HCT116 (cell line): ENCODE data around the gene SLC66A3. TPM values are rescaled to one million over a fixed set of nuclear protein-coding genes. Genes with fewer than 3 reads are reported as not detected.

Experiments
- ATAC-seq: fragments of 200-7000 bp; cut with Tn5 transposase; 2 replicates; pipeline ENCODE4 v1.9.1; 2020; ENCODE audit warnings: mild to moderate bottlenecking, moderate library complexity
- BruUV-seq: library from RNA; stranded (reverse); fragments of 400-500 nt; replicated peaks from 2 replicates; lab custom pipeline; 2021; lab: Mats Ljungman, UMichigan
- CTCF ChIA-PET: fragments of 300-600 bp; sonication (Branson Sonifier 250); formaldehyde crosslinking; loops from one replicate; lab custom pipeline; 2021; ENCODE audit warnings: antibody characterized with exemption; lab: Charles Lee
- POLR2A ChIA-PET: fragments of 300-600, 350-600 bp; sonication (Branson Sonifier 250); formaldehyde crosslinking; loops from one replicate; lab custom pipeline; 2021; ENCODE audit warnings: antibody characterized with exemption; lab: Charles Lee
- RAD21 ChIA-PET, 2 experiments: fragments of 300-600 bp; sonication (Branson Sonifier 250); formaldehyde crosslinking; loops; one replicate each; lab custom pipeline; 2023; ENCODE audit warnings: low total read pairs in 2 of 2; ENCODE audit not compliant: uncharacterized antibody in 2 of 2, unreplicated experiment in 2 of 2, low non-redundant PET in 1 of 2; lab: Charles Lee
- DNase-seq: peaks from one replicate; pipeline ENCODE4 v3.0.0-alpha.2; 2010; ENCODE audit warnings: low read depth, low spot score
- H2AFZ ChIP-seq: fragments of 200-600 bp; shearing (Covaris generic), sonication (generic); 2 replicates; pipeline ENCODE4 v1.6.1; 2017; ENCODE audit warnings: low read depth, mixed run types, mixed read lengths, antibody characterized with exemption, low read length; ENCODE audit not compliant: poor library complexity, severe bottlenecking
- H3K27ac ChIP-seq: 2 replicates; pipeline ENCODE4 v1.5.1; 2012; ENCODE audit warnings: low read depth, low read length
- H3K27me3 ChIP-seq: fragments of 200-600 bp; sonication (generic); 2 replicates; pipeline ENCODE4 v1.6.1; 2016; ENCODE audit warnings: mixed run types, low read length, mixed read lengths; ENCODE audit not compliant: insufficient read depth
- H3K36me3 ChIP-seq, 2 experiments: fragments of 200-500 bp in 1 of 2; fragments of 200-600 bp in 1 of 2; sonication (Bioruptor generic) in 1 of 2; sonication (generic) in 1 of 2; 2 replicates each; pipeline versions ENCODE4 v1.5.1 to v1.6.1; 2014 to 2016; ENCODE audit warnings: low read length in 2 of 2, inconsistent platforms in 1 of 2, mixed read lengths in 1 of 2, mixed run types in 1 of 2; ENCODE audit not compliant: insufficient read depth in 2 of 2, control insufficient read depth in 1 of 2
- H3K4me1 ChIP-seq, 2 experiments: fragments of 200-600 bp in 1 of 2; sonication (generic) in 1 of 2; 2 replicates each; pipeline versions ENCODE4 v1.5.1 to v1.6.1; 2012 to 2017; ENCODE audit warnings: low read length in 2 of 2, inconsistent platforms in 1 of 2, mild to moderate bottlenecking in 1 of 2, mixed read lengths in 1 of 2, mixed run types in 1 of 2, moderate library complexity in 1 of 2; ENCODE audit not compliant: insufficient read depth in 2 of 2, control insufficient read depth in 1 of 2
- H3K4me2 ChIP-seq: fragments of 200-600 bp; sonication (generic); 2 replicates; pipeline ENCODE4 v1.6.1; 2017; ENCODE audit warnings: mixed run types, low read length, mixed read lengths
- H3K4me3 ChIP-seq, 2 experiments: fragments of 200-600 bp in 1 of 2; sonication (generic) in 1 of 2; replicated peaks in 1 of 2; 2 replicates each; pipeline ENCODE4 v1.5.1; 2011 to 2016; ENCODE audit warnings: low read length in 2 of 2, control low read depth in 1 of 2, low read depth in 1 of 2, mild to moderate bottlenecking in 1 of 2, mixed read lengths in 1 of 2, mixed run types in 1 of 2
- H3K79me2 ChIP-seq: fragments of 200-600 bp; sonication (generic); 2 replicates; pipeline ENCODE4 v1.6.1; 2017; ENCODE audit warnings: mild to moderate bottlenecking, mixed run types, low read length, moderate library complexity, mixed read lengths; ENCODE audit not compliant: insufficient read depth
- H3K9ac ChIP-seq: fragments of 200-600 bp; sonication (generic); 2 replicates; pipeline ENCODE4 v1.6.1; 2016; ENCODE audit warnings: low read length, mixed read lengths
- H3K9me2 ChIP-seq: fragments of 200-600 bp; sonication (generic), shearing (Covaris generic); 2 replicates; pipeline ENCODE4 v1.6.1; 2017; ENCODE audit warnings: mixed run types, mild to moderate bottlenecking, moderate library complexity; ENCODE audit not compliant: insufficient read depth
- H3K9me3 ChIP-seq, 2 experiments: fragments of 200-500 bp in 1 of 2; fragments of 200-600 bp in 1 of 2; sonication (Bioruptor generic) in 1 of 2; sonication (generic) in 1 of 2; 2 replicates each; pipeline ENCODE4 v1.6.1; 2014 to 2017; ENCODE audit warnings: low read length in 2 of 2, mixed read lengths in 2 of 2, inconsistent platforms in 1 of 2, low read depth in 1 of 2, mild to moderate bottlenecking in 1 of 2, mixed run types in 1 of 2, moderate library complexity in 1 of 2; ENCODE audit not compliant: control insufficient read depth in 1 of 2, insufficient read depth in 1 of 2
- H4K20me1 ChIP-seq: fragments of 200-600 bp; sonication (generic), shearing (Covaris generic); 2 replicates; pipeline ENCODE4 v1.6.1; 2017; ENCODE audit warnings: mixed run types, mild to moderate bottlenecking, moderate library complexity; ENCODE audit not compliant: insufficient read depth
- ATF3 ChIP-seq: IDR thresholded peaks from 2 replicates; pipeline ENCODE4 v1.6.1; 2012
- ELF1 ChIP-seq: IDR thresholded peaks from 2 replicates; pipeline ENCODE4 v1.6.1; 2012; ENCODE audit warnings: low read depth, borderline replicate concordance
- EZH2 ChIP-seq: fragments of 200-600 bp; sonication (generic); IDR thresholded peaks from 2 replicates; pipeline ENCODE4 v1.6.1; 2017; ENCODE audit warnings: antibody characterized with exemption, mixed run types
- EZH2phosphoT487 ChIP-seq: fragments of 200-600 bp; IDR thresholded peaks from 2 replicates; pipeline ENCODE4 v1.6.1; 2018; ENCODE audit warnings: antibody characterized with exemption, borderline replicate concordance
- FOSL1 ChIP-seq: IDR thresholded peaks from 2 replicates; pipeline ENCODE4 v1.6.1; 2012; ENCODE audit warnings: low read depth
- JUND ChIP-seq: IDR thresholded peaks from 2 replicates; pipeline ENCODE4 v1.6.1; 2012
- POLR2A ChIP-seq: IDR thresholded peaks from 2 replicates; pipeline ENCODE4 v1.7.0; 2011; ENCODE audit warnings: borderline replicate concordance; ENCODE audit not compliant: insufficient read depth, insufficient read length; ENCODE audit errors: extremely low read depth
- SIN3A ChIP-seq: IDR thresholded peaks from 2 replicates; pipeline ENCODE4 v1.6.1; 2012; ENCODE audit warnings: low read depth
- SP1 ChIP-seq: IDR thresholded peaks from 2 replicates; pipeline ENCODE4 v1.6.1; 2012; ENCODE audit warnings: low read depth
- TCF7L2 ChIP-seq: IDR thresholded peaks from 2 replicates; pipeline ENCODE4 v1.7.0; 2011; ENCODE audit warnings: borderline replicate concordance, inconsistent platforms; ENCODE audit not compliant: insufficient read depth, insufficient read length; ENCODE audit errors: extremely low read depth
- YY1 ChIP-seq: IDR thresholded peaks from 2 replicates; pipeline ENCODE4 v1.6.1; 2011; ENCODE audit warnings: low read length, low read depth, moderate library complexity, mild to moderate bottlenecking; ENCODE audit not compliant: insufficient replicate concordance; ENCODE audit errors: extremely low read depth
- ZBTB33 ChIP-seq: IDR thresholded peaks from 2 replicates; pipeline ENCODE4 v1.6.1; 2011; ENCODE audit warnings: mild to moderate bottlenecking, low read length, moderate library complexity; ENCODE audit not compliant: insufficient replicate concordance; ENCODE audit errors: extremely low read depth
- ZFX ChIP-seq: fragments of 450-650 bp; IDR thresholded peaks from 2 replicates; pipeline ENCODE4 v1.6.1; 2017
- ZNF274 ChIP-seq: fragments of 200-500 bp; sonication (Bioruptor generic); IDR thresholded peaks from 2 replicates; pipeline ENCODE4 v1.6.1; 2014; ENCODE audit warnings: mild to moderate bottlenecking, low read depth, low read length, inconsistent platforms
- intact Hi-C: fragments of 100-400 bp; cut with micrococcal nuclease; formaldehyde crosslinking; loops from 2 replicates; pipeline ENCODE4 v1.10.0; 2022
- total RNA-seq: library from RNA; stranded (reverse); gene quantifications from one replicate; pipeline ENCODE4 v1.2.1, GENCODE V29; 2021; ENCODE audit not compliant: unreplicated experiment

Gene SLC66A3
- total RNA-seq, 1 experiment from 2014 or later: 15.9 TPM

- no peaks in the 10 kb centered on the region for H3K79me2 ChIP-seq
- no peak for DNase-seq
- POLR2A ChIA-PET: interaction anchor here (0.6 to 2.1 kb wide), 2 partner anchors 21 to 312 kb away, joined by 7 to 9 read pairs; partner anchors contain the start of gene E2F6
- no peaks in the 10 kb centered on the region for H3K27me3 ChIP-seq
- no peaks in the 10 kb centered on the region for H3K9me2 ChIP-seq
- H3K4me3 ChIP-seq: peak overlapping the region; percentile 48 to 59
- TF ChIP-seq SP1: no peak
- TF ChIP-seq POLR2A: peak; percentile 59
- TF ChIP-seq ATF3: no peak
- no peak for TF ChIP-seq TCF7L2
- H3K4me1 ChIP-seq: peaks cover 7 to 18% of the 10 kb centered on the region in 2 experiments; a peak in 3 of 4 replicates
- H3K4me2 ChIP-seq: peak overlapping the region; percentile 99
- peak overlapping the region; percentile 79 for H3K9ac ChIP-seq
- CTCF ChIA-PET: interaction anchor here (1.4 to 1.5 kb wide), 2 partner anchors 22 to 322 kb away, joined by 3 to 11 read pairs; a partner anchor contains a TSS
- no peaks in the 10 kb centered on the region for H4K20me1 ChIP-seq
- H3K36me3 ChIP-seq: no peaks in the 10 kb centered on the region
- H3K27ac ChIP-seq: peak overlapping the region; percentile 93
- no peaks in the 10 kb centered on the region for H3K9me3 ChIP-seq
- peak overlapping the region; percentile 70 for H2AFZ ChIP-seq
- RAD21 ChIA-PET: interaction anchor here (0.7 to 0.9 kb wide), 2 partner anchors 21 to 258 kb away, joined by 3 to 5 read pairs; a partner anchor contains a TSS
- intact Hi-C loops: no loop called here
- TSS peak; percentile 99 for BruUV-seq
- peak; percentile 26 for ATAC-seq
Measured at GRCh38 chr2:11154016-11154922, 998 bp upstream of the SLC66A3 start.

- RAD21 ChIA-PET: interaction anchor here (0.7 to 1.0 kb wide), 3 partner anchors 22 to 257 kb away, joined by 3 to 11 read pairs (median 5); a partner anchor contains a TSS
- Histone ChIP-seq H3K27me3 (no peaks in the 10 kb centered on the region), H2AFZ (peak overlapping the region; percentile 70), H3K4me3 (peak overlapping the region; percentile 58 to 77), H3K79me2 (no peaks in the 10 kb centered on the region), H3K9me2 (no peaks in the 10 kb centered on the region), H3K4me2 (peak overlapping the region; percentile 99), H3K4me1 (peaks cover 7 to 18% of the 10 kb centered on the region in 2 experiments; a peak in 3 of 4 replicates), H3K9ac (peak overlapping the region; percentile 79), H3K9me3 (no peaks in the 10 kb centered on the region), H3K36me3 (no peaks in the 10 kb centered on the region), H4K20me1 (no peaks in the 10 kb centered on the region), H3K27ac (peak overlapping the region; percentile 93)
- intact Hi-C loops: no loop called here
- peak; percentile 89 for DNase-seq
- POLR2A ChIA-PET: interaction anchor here (0.6 to 2.1 kb wide), 3 partner anchors 22 to 311 kb away, joined by 3 to 9 read pairs (median 7); partner anchors contain the start of gene E2F6
- ATAC-seq: peak; percentile 90
- CTCF ChIA-PET: interaction anchor here (0.7 to 1.5 kb wide), 3 partner anchors 22 to 323 kb away, joined by 3 to 11 read pairs (median 3); a partner anchor contains a TSS
- no TSS peak for BruUV-seq
- TF ChIP-seq SIN3A (peak; percentile 68; the same call in 1 of the 2 replicates), YY1 (peak; percentile 70), ELF1 (no peak; the same call in 1 of the 2 replicates), EZH2phosphoT487 (no peak), EZH2 (no peak), ZFX (no peak), JUND (no peak), FOSL1 (no peak), ATF3 (no peak), ZNF274 (no peak), POLR2A (no peak), ZBTB33 (no peak)
Measured at GRCh38 chr2:11154923-11155380, 315 bp upstream of the SLC66A3 start.
